ENCODE measurements around the gene CDA.

The CDA gene

GRCh38 chr1:20618550-20618949 lies 29.7 kb downstream of the CDA start:
- DNase-seq, result no peak

- DNase-seq, result no peak
Measured at GRCh38 chr1:20619999-20620398, 31.1 kb downstream of the CDA start.

GRCh38 chr1:20621012-20621411 lies 32.1 kb downstream of the CDA start:
- no peak for DNase-seq

- DNase-seq, result no peak
Measured at GRCh38 chr1:20624709-20625108, 35.8 kb downstream of the CDA start.

GRCh38 chr1:20625176-20626097 lies 36.5 kb downstream of the CDA start:
- DNase-seq, result no peak

- DNase-seq, result no peak
Measured at GRCh38 chr1:20626098-20626427, 37.2 kb downstream of the CDA start.

- no peak for DNase-seq
Measured at GRCh38 chr1:20626524-20626923, 37.6 kb downstream of the CDA start.

GRCh38 chr1:20630729-20631128 lies 41.8 kb downstream of the CDA start:
- DNase-seq, result no peak

GRCh38 chr1:20632386-20632785 lies 43.5 kb downstream of the CDA start:
- no peak for DNase-seq

GRCh38 chr1:20633190-20634064 lies 44.5 kb downstream of the CDA start, which contains the start of gene PINK1:
PINK1 (plus strand) TSS chr1:20633458; CDS start chr1:20633549, 91 bp downstream.
- DNase-seq, result peak; percentile 61 to 77

- no peak for DNase-seq
Measured at GRCh38 chr1:20634065-20634593, 45.2 kb downstream of the CDA start.

- DNase-seq, result no peak
Measured at GRCh38 chr1:20634594-20635084, 45.7 kb downstream of the CDA start.

- DNase-seq, result no peak
Measured at GRCh38 chr1:20636785-20637347, 48.0 kb downstream of the CDA start.

- DNase-seq, result peak in 1 of 2 experiments; percentile 50
Measured at GRCh38 chr1:20640183-20640597, 51.3 kb downstream of the CDA start.

GRCh38 chr1:20641975-20642374 lies 53.1 kb downstream of the CDA start:
- DNase-seq, result no peak

GRCh38 chr1:20643080-20643479 lies 54.2 kb downstream of the CDA start:
- DNase-seq, result no peak

GRCh38 chr1:20644416-20644815 lies 55.5 kb downstream of the CDA start:
- DNase-seq, result no peak

- no peak for DNase-seq
Measured at GRCh38 chr1:20645414-20645813, 56.5 kb downstream of the CDA start.

- DNase-seq, result no peak
Measured at GRCh38 chr1:20648438-20648837, 59.5 kb downstream of the CDA start.

- DNase-seq, result no peak
Measured at GRCh38 chr1:20648946-20649345, 60.0 kb downstream of the CDA start.

GRCh38 chr1:20652300-20652699 lies 63.4 kb downstream of the CDA start:
- no peak for DNase-seq

GRCh38 chr1:20654104-20654690 lies 65.3 kb downstream of the CDA start:
- DNase-seq, result no peak

GRCh38 chr1:20657024-20657423 lies 68.1 kb downstream of the CDA start:
- DNase-seq, result no peak
